ENCODE data around the gene SLX4IP. TPM values are rescaled to one million over a fixed set of nuclear protein-coding genes. Genes with fewer than 3 reads are reported as not detected.
A peak's percentile ranks its signal among the peaks of the same experiment; 100 is the strongest.

SLX4IP gene
- polyA plus RNA-seq, 3 donors = 0.76 to 2.5 (median 1.1) TPM

GRCh38 chr20:10670501-10671220, 235.6 kb downstream of the SLX4IP start:
- peaks cover 8% of the 10 kb centered on the region for H3K79me2 ChIP-seq (ENCODE audit: insufficient read depth, low read length)
- 95% methylated on average over 8 of the region's 18 CpGs for WGBS (ENCODE audit: insufficient coverage)
- peaks cover 8 to 19% (median 19%) of the 10 kb centered on the region in 3 donors for H3K27me3 Mint-ChIP-seq (ENCODE audit: low read depth in 3 of 3)

More at GRCh38 chr20:10670501-10671220, 235.6 kb downstream of the SLX4IP start:
- peak overlapping the region in 1 of 3 experiments; percentile 91 for H3K4me3 ChIP-seq (replicated peaks in 1 of 3; ENCODE audit: low read depth in 2 of 3, low read length in 3 of 3)
- H3K9me3 ChIP-seq (replicated peaks in 1 of 2; ENCODE audit: control insufficient read depth in 1 of 2, insufficient read depth in 1 of 2, low read length in 2 of 2) = no peaks in the 10 kb centered on the region
- Mint-ChIP-seq H3K4me3 (peak overlapping the region in 1 of 2 donors; percentile 95), H3K27ac (peak overlapping the region in 2 of 7 donors; percentile 18 to 77), H3K9me3 (no peaks in the 10 kb centered on the region), H3K4me1 (peaks cover 24% of the 10 kb centered on the region), H3K36me3 (peaks cover 35 to 36% of the 10 kb centered on the region in 2 donors)
- intact Hi-C loops (cut with micrococcal nuclease) = loop anchor here (5.0 to 10.0 kb wide), 4 partner anchors 186 to 676 kb away; partner anchors contain the start of gene MKKS (in 2 of the 2)
- no peak overlapping the region for H3K27ac ChIP-seq (ENCODE audit: low read depth in 1 of 2, low read length in 2 of 2)
- H2AFZ ChIP-seq (ENCODE audit: insufficient read depth, low read depth, low read length, poor library complexity, severe bottlenecking) = no peak overlapping the region
- peaks cover 0 to 5% of the 10 kb centered on the region in 2 donors for H3K36me3 ChIP-seq (replicated peaks in 1 of 2; ENCODE audit: control insufficient read depth in 1 of 2, insufficient read depth in 2 of 2, low read length in 2 of 2)
- no peak for DNase-seq
- TF ChIP-seq CTCF (IDR thresholded peaks at IDR 0.05) = no peak
- H3K9ac ChIP-seq (ENCODE audit: insufficient read depth, low read length, poor library complexity, severe bottlenecking) = no peak overlapping the region
- H3K4me1 ChIP-seq (ENCODE audit: control insufficient read depth in 1 of 2, insufficient read depth in 2 of 2, low read length in 2 of 2) = peaks cover 22 to 42% of the 10 kb centered on the region in 2 donors
- H4K20me1 ChIP-seq (ENCODE audit: insufficient read depth, low read length) = peaks cover 52% of the 10 kb centered on the region
- peak overlapping the region; percentile 97 for H3K4me2 ChIP-seq (replicated peaks; ENCODE audit: extremely low read depth, low read length, poor library complexity, severe bottlenecking)
- H3K27me3 ChIP-seq (ENCODE audit: control insufficient read depth in 2 of 2, insufficient read depth in 2 of 2, low read length in 2 of 2) = peaks cover 4 to 8% of the 10 kb centered on the region in 2 donors

Data from CD14-positive monocyte (primary cell).